Gastroesophageal sphincter (tissue), 3 donors: ENCODE data around the gene DCC.

Experiments used
- EP300 ChIP-seq: sonication (generic); formaldehyde crosslinking; IDR thresholded peaks from one replicate; pipeline ENCODE4 v1.6.1; 2017; ENCODE audit warnings: antibody characterized with exemption, mild to moderate bottlenecking
- TF ChIP-seq, protein P1 (sequence below), 4 experiments: fragments of 200-600 bp in 2 of 4; fragments of 450-650 bp in 2 of 4; sonication (generic) in 1 of 4; IDR thresholded peaks; one replicate each; pipeline ENCODE4 v1.5.1; 2017 to 2019; ENCODE audit warnings: antibody characterized with exemption in 4 of 4, mild to moderate bottlenecking in 2 of 4, moderate library complexity in 2 of 4

GRCh38 chr18:52481116-52481515 is 141.1 kb downstream of the DCC start:
- TF ChIP-seq EP300: no peak
- TF ChIP-seq, protein P1, sequence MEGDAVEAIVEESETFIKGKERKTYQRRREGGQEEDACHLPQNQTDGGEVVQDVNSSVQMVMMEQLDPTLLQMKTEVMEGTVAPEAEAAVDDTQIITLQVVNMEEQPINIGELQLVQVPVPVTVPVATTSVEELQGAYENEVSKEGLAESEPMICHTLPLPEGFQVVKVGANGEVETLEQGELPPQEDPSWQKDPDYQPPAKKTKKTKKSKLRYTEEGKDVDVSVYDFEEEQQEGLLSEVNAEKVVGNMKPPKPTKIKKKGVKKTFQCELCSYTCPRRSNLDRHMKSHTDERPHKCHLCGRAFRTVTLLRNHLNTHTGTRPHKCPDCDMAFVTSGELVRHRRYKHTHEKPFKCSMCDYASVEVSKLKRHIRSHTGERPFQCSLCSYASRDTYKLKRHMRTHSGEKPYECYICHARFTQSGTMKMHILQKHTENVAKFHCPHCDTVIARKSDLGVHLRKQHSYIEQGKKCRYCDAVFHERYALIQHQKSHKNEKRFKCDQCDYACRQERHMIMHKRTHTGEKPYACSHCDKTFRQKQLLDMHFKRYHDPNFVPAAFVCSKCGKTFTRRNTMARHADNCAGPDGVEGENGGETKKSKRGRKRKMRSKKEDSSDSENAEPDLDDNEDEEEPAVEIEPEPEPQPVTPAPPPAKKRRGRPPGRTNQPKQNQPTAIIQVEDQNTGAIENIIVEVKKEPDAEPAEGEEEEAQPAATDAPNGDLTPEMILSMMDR (IDR thresholded peaks at IDR 0.05): no peak
